ENCODE measurements around the gene DELE1.

The DELE1 gene

DNA sequence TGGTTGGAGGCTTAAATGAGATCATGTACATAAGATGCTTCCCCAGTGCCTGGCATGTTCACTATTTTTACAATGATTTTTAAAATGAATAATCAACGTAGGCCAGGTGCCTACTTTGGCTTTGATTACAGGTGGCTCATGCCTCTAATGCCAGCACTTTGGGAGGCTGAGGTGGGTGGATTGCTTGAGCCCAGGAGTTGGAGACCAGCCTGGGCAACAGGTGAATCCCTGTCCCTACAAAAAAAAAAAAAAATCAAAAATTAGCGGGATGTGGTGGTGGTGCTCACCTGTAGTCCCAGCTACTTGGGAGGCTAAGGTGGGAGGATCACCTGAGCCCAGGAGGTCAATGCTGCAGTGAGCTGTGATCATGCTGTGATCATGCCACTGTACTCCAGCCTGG is 25.1 kb downstream of the DELE1 start:
- ChIA-PET POLR2A (no interaction called here), CTCF (interaction anchor here (3.5 to 4.8 kb wide), 2 partner anchors 12 to 256 kb away, joined by 18 to 49 read pairs; no protein-coding TSS in a partner anchor)
- no peak for DNase-seq (ENCODE audit: extremely low spot score)
- TF ChIP-seq, protein P1, sequence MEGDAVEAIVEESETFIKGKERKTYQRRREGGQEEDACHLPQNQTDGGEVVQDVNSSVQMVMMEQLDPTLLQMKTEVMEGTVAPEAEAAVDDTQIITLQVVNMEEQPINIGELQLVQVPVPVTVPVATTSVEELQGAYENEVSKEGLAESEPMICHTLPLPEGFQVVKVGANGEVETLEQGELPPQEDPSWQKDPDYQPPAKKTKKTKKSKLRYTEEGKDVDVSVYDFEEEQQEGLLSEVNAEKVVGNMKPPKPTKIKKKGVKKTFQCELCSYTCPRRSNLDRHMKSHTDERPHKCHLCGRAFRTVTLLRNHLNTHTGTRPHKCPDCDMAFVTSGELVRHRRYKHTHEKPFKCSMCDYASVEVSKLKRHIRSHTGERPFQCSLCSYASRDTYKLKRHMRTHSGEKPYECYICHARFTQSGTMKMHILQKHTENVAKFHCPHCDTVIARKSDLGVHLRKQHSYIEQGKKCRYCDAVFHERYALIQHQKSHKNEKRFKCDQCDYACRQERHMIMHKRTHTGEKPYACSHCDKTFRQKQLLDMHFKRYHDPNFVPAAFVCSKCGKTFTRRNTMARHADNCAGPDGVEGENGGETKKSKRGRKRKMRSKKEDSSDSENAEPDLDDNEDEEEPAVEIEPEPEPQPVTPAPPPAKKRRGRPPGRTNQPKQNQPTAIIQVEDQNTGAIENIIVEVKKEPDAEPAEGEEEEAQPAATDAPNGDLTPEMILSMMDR (IDR thresholded peaks at IDR 0.05; ENCODE audit: control extremely low read depth, extremely low read depth, low read depth, missing control alignments): no peak

DNA sequence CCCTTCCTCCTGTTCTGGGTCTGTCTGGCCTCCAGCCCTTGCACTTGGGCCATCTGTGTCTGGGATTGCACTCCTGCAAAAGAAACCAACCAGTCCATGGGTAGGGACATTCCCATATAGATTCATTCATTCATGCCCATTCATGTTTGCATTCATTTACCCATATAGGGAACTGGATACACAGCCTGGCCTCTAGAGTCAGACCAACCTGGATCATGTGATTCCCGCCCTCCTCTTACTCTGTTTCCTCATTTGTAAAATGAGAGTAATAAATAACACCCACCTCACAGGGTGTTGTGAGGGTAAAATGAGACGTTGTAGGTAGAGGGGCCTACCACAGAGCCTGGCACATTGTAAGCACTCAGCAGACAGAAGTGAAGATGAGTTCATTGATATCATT is 25.8 kb downstream of the DELE1 start:
- POLR2A ChIA-PET: no interaction called here
- CTCF ChIA-PET: interaction anchor here (3.5 to 4.8 kb wide), 2 partner anchors 11 to 257 kb away, joined by 18 to 49 read pairs; no protein-coding TSS in a partner anchor
- TF ChIP-seq, protein P1 (IDR thresholded peaks at IDR 0.05; ENCODE audit: control extremely low read depth, extremely low read depth, low read depth, missing control alignments): no peak
- no peak for DNase-seq (ENCODE audit: extremely low spot score)

DNA sequence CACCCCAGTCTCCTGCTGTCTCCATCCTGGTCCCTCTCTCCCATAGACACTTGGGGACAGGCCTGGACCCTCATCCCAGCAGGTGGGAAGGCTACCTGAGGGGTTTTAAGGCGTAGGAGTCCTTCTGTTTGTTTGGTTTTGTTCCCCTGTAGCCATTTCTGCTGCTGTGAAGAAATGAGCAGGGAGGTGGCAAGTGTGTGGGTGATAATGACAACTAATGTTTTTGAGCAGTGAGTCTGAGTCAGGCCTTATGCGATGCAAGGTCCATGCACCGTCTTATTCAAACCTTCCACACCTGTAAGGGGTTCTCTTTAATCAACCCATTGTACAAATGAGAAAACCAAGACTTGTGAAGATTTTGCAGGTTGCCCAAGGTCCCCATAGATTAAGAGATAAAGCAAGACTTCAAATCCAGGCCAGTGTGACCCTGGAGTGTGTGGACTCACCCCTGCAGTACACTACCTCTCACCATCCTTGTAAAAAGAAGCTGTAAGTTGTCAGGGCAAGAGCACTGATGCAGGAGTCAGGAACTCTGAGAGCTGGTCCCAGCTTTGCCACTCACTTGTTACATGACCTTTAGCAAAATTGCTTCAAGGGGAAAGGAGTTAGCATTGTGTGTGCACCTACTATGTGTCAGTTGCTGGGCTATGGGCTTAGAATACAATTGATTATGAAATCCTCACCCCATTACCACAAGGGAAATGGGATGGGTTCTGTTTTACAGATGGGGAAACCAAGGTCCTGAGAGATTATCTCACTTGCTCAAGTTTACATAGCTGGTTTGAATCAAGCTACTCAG is 26.7 kb downstream of the DELE1 start:
- TF ChIP-seq, protein P1 (IDR thresholded peaks at IDR 0.05; ENCODE audit: control extremely low read depth, extremely low read depth, low read depth, missing control alignments): no peak
- ChIA-PET CTCF (interaction anchor here (0.7 to 4.8 kb wide), 5 partner anchors 10 to 26 kb away, joined by 3 to 49 read pairs (median 3); partner anchors contain the start of genes DELE1 and RNF14), POLR2A (no interaction called here)
- no peak for DNase-seq (ENCODE audit: extremely low spot score)

DNA sequence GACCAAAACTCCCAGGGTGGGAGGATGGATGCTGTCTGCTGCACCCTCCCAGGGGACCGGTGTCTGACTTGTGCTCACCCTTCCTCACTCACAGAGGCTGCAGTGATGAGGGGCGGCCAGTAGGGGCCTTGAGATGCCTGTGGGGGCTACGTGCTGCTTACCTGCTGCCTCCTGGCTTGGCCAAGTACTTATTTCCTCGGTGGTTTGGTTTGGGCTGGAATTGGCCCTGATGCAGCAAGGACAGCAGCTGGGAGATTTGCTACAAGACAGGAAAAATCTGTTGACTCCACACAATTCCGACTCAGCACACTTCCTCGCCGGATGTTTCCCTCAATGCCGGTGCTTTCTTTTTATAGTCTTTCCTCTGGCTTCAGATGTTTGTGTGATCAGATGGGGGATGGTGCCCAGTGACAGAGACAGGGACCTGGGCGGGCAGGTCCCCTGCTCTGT is 27.7 kb downstream of the DELE1 start:
- TF ChIP-seq, protein P1 (IDR thresholded peaks at IDR 0.05; ENCODE audit: control extremely low read depth, extremely low read depth, low read depth, missing control alignments): peak; percentile 4
- peak; percentile 62 for DNase-seq (ENCODE audit: extremely low spot score)
- CTCF ChIA-PET: interaction anchor here (0.9 to 4.8 kb wide), 4 partner anchors 9 to 27 kb away, joined by 3 to 49 read pairs (median 3); partner anchors contain the start of genes DELE1 and RNF14
- POLR2A ChIA-PET: no interaction called here

DNA sequence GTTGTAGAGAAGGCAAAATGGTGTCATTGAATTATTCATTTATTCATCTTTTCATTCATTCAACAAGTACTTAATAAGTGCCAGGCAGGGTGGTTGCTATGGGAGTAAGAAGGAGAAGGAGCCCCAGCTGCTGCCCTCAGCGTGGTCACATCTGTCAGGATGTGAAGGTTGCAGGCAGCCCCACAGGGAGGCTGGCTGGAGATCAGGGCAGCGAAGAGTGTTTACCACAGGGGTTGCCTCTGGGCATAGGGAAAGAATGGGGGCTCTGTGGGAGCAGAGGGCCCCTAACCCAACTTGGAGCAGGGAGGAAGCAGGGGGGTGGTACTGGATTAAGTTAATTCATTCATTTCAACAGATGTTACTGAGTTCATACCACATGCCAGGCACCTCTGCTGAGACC is 28.3 kb downstream of the DELE1 start:
- TF ChIP-seq, protein P1 (IDR thresholded peaks at IDR 0.05; ENCODE audit: control extremely low read depth, extremely low read depth, low read depth, missing control alignments): no peak
- DNase-seq (ENCODE audit: extremely low spot score): no peak
- ChIA-PET CTCF (interaction anchor here (1.6 to 10.0 kb wide), 5 partner anchors 8 to 28 kb away, joined by 3 to 145 read pairs (median 9); partner anchors contain the start of genes DELE1 and RNF14), POLR2A (no interaction called here)

DNA sequence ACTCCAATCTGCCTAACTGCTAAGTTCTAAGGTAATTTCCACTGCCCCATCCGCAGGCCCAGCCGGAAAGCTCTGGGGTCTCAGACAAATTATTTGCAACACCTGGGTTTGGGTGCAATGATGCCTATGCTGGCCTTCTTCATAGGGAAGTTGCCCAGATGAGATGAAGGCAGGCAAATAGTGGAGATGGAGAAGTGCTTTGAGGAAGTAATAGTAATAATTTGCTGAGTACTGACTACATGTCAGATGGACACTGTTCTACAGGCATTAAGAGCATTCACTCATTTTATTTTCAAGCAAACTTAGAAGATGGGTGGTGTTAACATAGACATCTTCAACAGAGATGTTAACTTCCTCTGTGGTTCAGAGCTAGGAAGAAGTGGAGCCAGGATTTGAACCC is 30.5 kb downstream of the DELE1 start:
- DNase-seq (ENCODE audit: extremely low spot score): no peak
- CTCF ChIA-PET: interaction anchor here (0.7 to 10.0 kb wide), 5 partner anchors 10 to 262 kb away, joined by 3 to 145 read pairs (median 11); partner anchors contain the start of genes PCDH1 and RNF14
- TF ChIP-seq, protein P1 (IDR thresholded peaks at IDR 0.05; ENCODE audit: control extremely low read depth, extremely low read depth, low read depth, missing control alignments): no peak
- POLR2A ChIA-PET: no interaction called here
